ENCODE measurements around the gene RNF212B. TPM values are rescaled to one million over a fixed set of nuclear protein-coding genes. Genes with fewer than 3 reads are reported as not detected.
"Not testable (repeated sequence)": the region's sequence is repeated elsewhere in the genome, so short reads cannot be mapped to it uniquely, and the experiment has no call there.

RNF212B gene
- total and polyA plus RNA-seq, 8 donors, result 0.40 to 1.1 (median 1.1) TPM; not detected in 5

DNA sequence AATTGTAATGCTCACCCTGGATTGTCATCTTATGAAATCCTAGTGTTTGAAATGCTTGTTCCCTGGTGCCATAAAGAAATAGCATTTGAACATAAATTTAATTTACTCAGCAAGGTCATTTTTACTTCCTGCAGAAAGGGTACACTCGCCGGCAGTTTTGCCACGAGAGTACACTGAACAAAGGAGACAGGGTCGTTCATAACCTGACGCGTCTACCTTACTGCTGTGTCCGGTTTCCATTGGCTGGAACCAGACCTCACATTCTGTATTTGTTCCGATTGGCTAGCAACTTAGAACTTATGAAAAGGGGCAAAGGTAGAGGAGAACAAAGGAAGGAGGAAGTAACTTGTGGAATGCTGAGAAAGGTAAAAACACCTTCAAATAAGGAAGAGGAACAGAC is 23.1 kb downstream of the RNF212B start:
- intact Hi-C loops (cut with DNase I; ENCODE audit: low total_unique reads), result loop anchor here (5.0 kb wide), 1 partner anchor 111 kb away; the partner anchor contains the start of gene IL25
- WGBS, 5 donors, result 35 to 61% (median 50%) methylated on average over 8 of the region's 8 CpGs
- not testable (repeated sequence) for H3K4me3 ChIP-seq, H3K9me3 ChIP-seq, H3K4me1 ChIP-seq, H3K36me3 ChIP-seq, H3K27me3 ChIP-seq
- H3K27ac ChIP-seq, result peak overlapping the region in 4 of 5 donors; percentile 21 to 69 (median 56)
- peak in 1 of 2 donors; percentile 60 for DNase-seq
- peak in 1 of 3 donors; percentile 11 for TF ChIP-seq POLR2AphosphoS5 (IDR thresholded peaks at IDR 0.05)

DNA sequence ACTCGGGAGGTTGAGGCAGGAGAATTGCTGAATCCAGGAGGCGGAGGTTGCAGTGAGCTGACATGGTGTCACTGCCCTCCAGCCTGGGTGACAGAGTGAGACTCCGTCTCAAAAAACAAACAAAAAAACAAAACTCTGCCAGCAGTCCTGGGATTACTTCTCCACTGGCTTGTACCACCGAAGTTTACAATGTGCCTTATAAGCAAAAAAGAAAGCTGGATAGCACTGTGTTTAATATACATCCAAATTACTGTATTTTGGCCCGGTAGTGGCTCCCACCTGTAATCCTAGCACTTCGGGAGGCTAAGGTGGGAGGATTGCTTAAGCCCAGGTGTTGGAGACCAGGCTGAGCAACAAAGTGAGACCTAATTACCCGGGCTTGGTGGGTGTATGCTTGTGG is 31.5 kb downstream of the RNF212B start:
- no peak overlapping the region for H3K4me3 ChIP-seq
- TF ChIP-seq, protein P1, sequence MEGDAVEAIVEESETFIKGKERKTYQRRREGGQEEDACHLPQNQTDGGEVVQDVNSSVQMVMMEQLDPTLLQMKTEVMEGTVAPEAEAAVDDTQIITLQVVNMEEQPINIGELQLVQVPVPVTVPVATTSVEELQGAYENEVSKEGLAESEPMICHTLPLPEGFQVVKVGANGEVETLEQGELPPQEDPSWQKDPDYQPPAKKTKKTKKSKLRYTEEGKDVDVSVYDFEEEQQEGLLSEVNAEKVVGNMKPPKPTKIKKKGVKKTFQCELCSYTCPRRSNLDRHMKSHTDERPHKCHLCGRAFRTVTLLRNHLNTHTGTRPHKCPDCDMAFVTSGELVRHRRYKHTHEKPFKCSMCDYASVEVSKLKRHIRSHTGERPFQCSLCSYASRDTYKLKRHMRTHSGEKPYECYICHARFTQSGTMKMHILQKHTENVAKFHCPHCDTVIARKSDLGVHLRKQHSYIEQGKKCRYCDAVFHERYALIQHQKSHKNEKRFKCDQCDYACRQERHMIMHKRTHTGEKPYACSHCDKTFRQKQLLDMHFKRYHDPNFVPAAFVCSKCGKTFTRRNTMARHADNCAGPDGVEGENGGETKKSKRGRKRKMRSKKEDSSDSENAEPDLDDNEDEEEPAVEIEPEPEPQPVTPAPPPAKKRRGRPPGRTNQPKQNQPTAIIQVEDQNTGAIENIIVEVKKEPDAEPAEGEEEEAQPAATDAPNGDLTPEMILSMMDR (IDR thresholded peaks at IDR 0.05), result no peak
- TF ChIP-seq POLR2AphosphoS5 (IDR thresholded peaks at IDR 0.05) (no peak), EP300 (IDR thresholded peaks at IDR 0.05) (no peak), POLR2A (IDR thresholded peaks at IDR 0.05) (no peak)
- no peaks in the 10 kb centered on the region for H3K36me3 ChIP-seq
- no peaks in the 10 kb centered on the region for H3K27me3 ChIP-seq
- no peak overlapping the region for H3K27ac ChIP-seq
- WGBS, 5 donors, result 82 to 88% (median 86%) methylated on average over 7 of the region's 7 CpGs
- H3K4me1 ChIP-seq, result no peaks in the 10 kb centered on the region
- intact Hi-C loops (cut with DNase I; ENCODE audit: low total_unique reads), result no loop called here
- DNase-seq, result no peak
- no peaks in the 10 kb centered on the region for H3K9me3 ChIP-seq

- intact Hi-C loops (cut with DNase I; ENCODE audit: low total_unique reads), result no loop called here
- WGBS, 5 donors, result 81 to 98% (median 89%) methylated on average over 2 of the region's 2 CpGs
- Histone ChIP-seq H3K27me3 (no peaks in the 10 kb centered on the region), H3K4me3 (no peak overlapping the region), H3K9me3 (no peaks in the 10 kb centered on the region), H3K36me3 (peaks cover 3 to 22% (median 17%) of the 10 kb centered on the region in 4 donors), H3K4me1 (peaks cover 0 to 8% (median 0%) of the 10 kb centered on the region in 4 donors), H3K27ac (no peak overlapping the region)
- DNase-seq, result no peak
- TF ChIP-seq, protein P1 (IDR thresholded peaks at IDR 0.05), result no peak
- no peak for TF ChIP-seq EP300 (IDR thresholded peaks at IDR 0.05)
- no peak for TF ChIP-seq POLR2A (IDR thresholded peaks at IDR 0.05)
Observed at GRCh38 chr14:23275412-23275811, 37.7 kb downstream of the RNF212B start.

GRCh38 chr14:23277189-23277588 is 39.5 kb downstream of the RNF212B start:
- no peaks in the 10 kb centered on the region for H3K27me3 ChIP-seq
- no peak overlapping the region for H3K27ac ChIP-seq
- peaks cover 0 to 8% (median 0%) of the 10 kb centered on the region in 4 donors for H3K4me1 ChIP-seq
- peaks cover 3 to 22% (median 17%) of the 10 kb centered on the region in 4 donors for H3K36me3 ChIP-seq
- DNase-seq, result no peak
- H3K4me3 ChIP-seq, result no peak overlapping the region
- 76 to 91% (median 85%) methylated on average over 3 of the region's 3 CpGs for WGBS, 5 donors
- TF ChIP-seq, protein P1 (IDR thresholded peaks at IDR 0.05), result no peak
- TF ChIP-seq POLR2A (IDR thresholded peaks at IDR 0.05), result no peak
- no peak for TF ChIP-seq POLR2AphosphoS5 (IDR thresholded peaks at IDR 0.05)
- TF ChIP-seq EP300 (IDR thresholded peaks at IDR 0.05), result no peak
- intact Hi-C loops (cut with DNase I; ENCODE audit: low total_unique reads), result no loop called here
- no peaks in the 10 kb centered on the region for H3K9me3 ChIP-seq

- 88 to 98% (median 95%) methylated on average over 6 of the region's 6 CpGs for WGBS, 5 donors
- Histone ChIP-seq H3K36me3 (peaks cover 3 to 22% (median 20%) of the 10 kb centered on the region in 4 donors), H3K4me1 (peaks cover 0 to 12% (median 2%) of the 10 kb centered on the region in 4 donors)
- H3K4me3 ChIP-seq; intact Hi-C loops (cut with DNase I; ENCODE audit: low total_unique reads); H3K27ac ChIP-seq; DNase-seq; H3K27me3 ChIP-seq; H3K9me3 ChIP-seq: not testable (repeated sequence)
Observed at GRCh38 chr14:23277928-23278327, 40.2 kb downstream of the RNF212B start.
